Measurements from ENCODE around the gene XRCC6.

- TF ChIP-seq, protein P1, sequence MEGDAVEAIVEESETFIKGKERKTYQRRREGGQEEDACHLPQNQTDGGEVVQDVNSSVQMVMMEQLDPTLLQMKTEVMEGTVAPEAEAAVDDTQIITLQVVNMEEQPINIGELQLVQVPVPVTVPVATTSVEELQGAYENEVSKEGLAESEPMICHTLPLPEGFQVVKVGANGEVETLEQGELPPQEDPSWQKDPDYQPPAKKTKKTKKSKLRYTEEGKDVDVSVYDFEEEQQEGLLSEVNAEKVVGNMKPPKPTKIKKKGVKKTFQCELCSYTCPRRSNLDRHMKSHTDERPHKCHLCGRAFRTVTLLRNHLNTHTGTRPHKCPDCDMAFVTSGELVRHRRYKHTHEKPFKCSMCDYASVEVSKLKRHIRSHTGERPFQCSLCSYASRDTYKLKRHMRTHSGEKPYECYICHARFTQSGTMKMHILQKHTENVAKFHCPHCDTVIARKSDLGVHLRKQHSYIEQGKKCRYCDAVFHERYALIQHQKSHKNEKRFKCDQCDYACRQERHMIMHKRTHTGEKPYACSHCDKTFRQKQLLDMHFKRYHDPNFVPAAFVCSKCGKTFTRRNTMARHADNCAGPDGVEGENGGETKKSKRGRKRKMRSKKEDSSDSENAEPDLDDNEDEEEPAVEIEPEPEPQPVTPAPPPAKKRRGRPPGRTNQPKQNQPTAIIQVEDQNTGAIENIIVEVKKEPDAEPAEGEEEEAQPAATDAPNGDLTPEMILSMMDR (IDR thresholded peaks at IDR 0.05) = no peak
- no peak for TF ChIP-seq POLR2A (IDR thresholded peaks at IDR 0.05)
These were observed 26.7 kb downstream of the XRCC6 start for GRCh38 chr22:41647771-41648170.

All from vagina (tissue), 2 donors.